ENCODE data around the gene HCST. TPM values are rescaled to one million over a fixed set of nuclear protein-coding genes. Genes with fewer than 3 reads are reported as not detected.

Gene HCST
- polyA plus RNA-seq, 1 donor, result 11.1 TPM

- Histone ChIP-seq H3K9me3 (ENCODE audit: control insufficient read depth, low read depth, low read length) (no peaks in the 10 kb centered on the region), H3K27me3 (ENCODE audit: control insufficient read depth, insufficient read depth, low read length) (peaks cover 23% of the 10 kb centered on the region), H3K27ac (ENCODE audit: low read length) (no peak overlapping the region), H3K4me1 (ENCODE audit: control insufficient read depth, insufficient read depth, low read length) (no peaks in the 10 kb centered on the region), H3K4me3 (ENCODE audit: low read length) (no peak overlapping the region), H3K36me3 (ENCODE audit: control insufficient read depth, insufficient read depth, low read length) (no peaks in the 10 kb centered on the region)
- no peak for DNase-seq
- 0% methylated on average over 2 of the region's 23 CpGs for WGBS (ENCODE audit: insufficient coverage, low lambda C conversion rate)
Measured at GRCh38 chr19:35879068-35879467, 23.3 kb upstream of the HCST start.

- H3K4me1 ChIP-seq (ENCODE audit: control insufficient read depth, insufficient read depth, low read length), result no peaks in the 10 kb centered on the region
- H3K9me3 ChIP-seq (ENCODE audit: control insufficient read depth, low read depth, low read length), result no peaks in the 10 kb centered on the region
- no peaks in the 10 kb centered on the region for H3K36me3 ChIP-seq (ENCODE audit: control insufficient read depth, insufficient read depth, low read length)
- peaks cover 23% of the 10 kb centered on the region for H3K27me3 ChIP-seq (ENCODE audit: control insufficient read depth, insufficient read depth, low read length)
- no peak overlapping the region for H3K4me3 ChIP-seq (ENCODE audit: low read length)
- WGBS (ENCODE audit: insufficient coverage, low lambda C conversion rate), result no CpG with 5 or more reads among the region's 28 CpGs
- H3K27ac ChIP-seq (ENCODE audit: low read length), result no peak overlapping the region
- peak; percentile 78 to 81 for DNase-seq
Measured at GRCh38 chr19:35879770-35880317, 22.5 kb upstream of the HCST start.

- 24% methylated on average over 3 of the region's 8 CpGs for WGBS (ENCODE audit: insufficient coverage, low lambda C conversion rate)
- H3K36me3 ChIP-seq (ENCODE audit: control insufficient read depth, insufficient read depth, low read length), result no peaks in the 10 kb centered on the region
- H3K4me1 ChIP-seq (ENCODE audit: control insufficient read depth, insufficient read depth, low read length), result no peaks in the 10 kb centered on the region
- DNase-seq, result peak in 1 of 2 donors; percentile 58
- no peak overlapping the region for H3K4me3 ChIP-seq (ENCODE audit: low read length)
- no peak overlapping the region for H3K27ac ChIP-seq (ENCODE audit: low read length)
- H3K9me3 ChIP-seq (ENCODE audit: control insufficient read depth, low read depth, low read length), result no peaks in the 10 kb centered on the region
- H3K27me3 ChIP-seq (ENCODE audit: control insufficient read depth, insufficient read depth, low read length), result peaks cover 20% of the 10 kb centered on the region
Measured at GRCh38 chr19:35882114-35882832, 20.1 kb upstream of the HCST start.

GRCh38 chr19:35883882-35884281, 18.4 kb upstream of the HCST start:
- Histone ChIP-seq H3K27ac (ENCODE audit: low read length) (no peak overlapping the region), H3K27me3 (ENCODE audit: control insufficient read depth, insufficient read depth, low read length) (peaks cover 7% of the 10 kb centered on the region), H3K36me3 (ENCODE audit: control insufficient read depth, insufficient read depth, low read length) (peaks cover 8% of the 10 kb centered on the region), H3K4me3 (ENCODE audit: low read length) (no peak overlapping the region), H3K4me1 (ENCODE audit: control insufficient read depth, insufficient read depth, low read length) (no peaks in the 10 kb centered on the region), H3K9me3 (ENCODE audit: control insufficient read depth, low read depth, low read length) (no peaks in the 10 kb centered on the region)
- DNase-seq, result no peak
- WGBS (ENCODE audit: insufficient coverage, low lambda C conversion rate), result no CpG with 5 or more reads among the region's 2 CpGs

- Histone ChIP-seq H3K4me1 (ENCODE audit: control insufficient read depth, insufficient read depth, low read length) (no peaks in the 10 kb centered on the region), H3K36me3 (ENCODE audit: control insufficient read depth, insufficient read depth, low read length) (peaks cover 20% of the 10 kb centered on the region), H3K27me3 (ENCODE audit: control insufficient read depth, insufficient read depth, low read length) (no peaks in the 10 kb centered on the region), H3K9me3 (ENCODE audit: control insufficient read depth, low read depth, low read length) (no peaks in the 10 kb centered on the region), H3K4me3 (ENCODE audit: low read length) (no peak overlapping the region), H3K27ac (ENCODE audit: low read length) (no peak overlapping the region)
- DNase-seq, result no peak
- WGBS (ENCODE audit: insufficient coverage, low lambda C conversion rate), result no CpG with 5 or more reads among the region's 6 CpGs
Measured at GRCh38 chr19:35885225-35885738, 17.0 kb upstream of the HCST start.

GRCh38 chr19:35885904-35886303, 16.4 kb upstream of the HCST start:
- Histone ChIP-seq H3K27ac (ENCODE audit: low read length) (no peak overlapping the region), H3K27me3 (ENCODE audit: control insufficient read depth, insufficient read depth, low read length) (no peaks in the 10 kb centered on the region), H3K36me3 (ENCODE audit: control insufficient read depth, insufficient read depth, low read length) (peaks cover 22% of the 10 kb centered on the region), H3K9me3 (ENCODE audit: control insufficient read depth, low read depth, low read length) (no peaks in the 10 kb centered on the region), H3K4me1 (ENCODE audit: control insufficient read depth, insufficient read depth, low read length) (no peaks in the 10 kb centered on the region), H3K4me3 (ENCODE audit: low read length) (no peak overlapping the region)
- WGBS (ENCODE audit: insufficient coverage, low lambda C conversion rate), result 96% methylated on average over 3 of the region's 8 CpGs
- DNase-seq, result no peak

GRCh38 chr19:35887197-35887596, 15.1 kb upstream of the HCST start:
- 100% methylated on average over 1 of the region's 5 CpGs for WGBS (ENCODE audit: insufficient coverage, low lambda C conversion rate)
- Histone ChIP-seq H3K4me3 (ENCODE audit: low read length) (no peak overlapping the region), H3K27ac (ENCODE audit: low read length) (no peak overlapping the region), H3K36me3 (ENCODE audit: control insufficient read depth, insufficient read depth, low read length) (peaks cover 22% of the 10 kb centered on the region), H3K4me1 (ENCODE audit: control insufficient read depth, insufficient read depth, low read length) (no peaks in the 10 kb centered on the region), H3K27me3 (ENCODE audit: control insufficient read depth, insufficient read depth, low read length) (no peaks in the 10 kb centered on the region), H3K9me3 (ENCODE audit: control insufficient read depth, low read depth, low read length) (no peaks in the 10 kb centered on the region)
- no peak for DNase-seq

GRCh38 chr19:35888398-35888797, 13.9 kb upstream of the HCST start:
- H3K4me3 ChIP-seq (ENCODE audit: low read length), result no peak overlapping the region
- no peaks in the 10 kb centered on the region for H3K9me3 ChIP-seq (ENCODE audit: control insufficient read depth, low read depth, low read length)
- no peaks in the 10 kb centered on the region for H3K27me3 ChIP-seq (ENCODE audit: control insufficient read depth, insufficient read depth, low read length)
- no peak for DNase-seq
- H3K4me1 ChIP-seq (ENCODE audit: control insufficient read depth, insufficient read depth, low read length), result no peaks in the 10 kb centered on the region
- H3K27ac ChIP-seq (ENCODE audit: low read length), result no peak overlapping the region
- H3K36me3 ChIP-seq (ENCODE audit: control insufficient read depth, insufficient read depth, low read length), result peaks cover 22% of the 10 kb centered on the region
- WGBS (ENCODE audit: insufficient coverage, low lambda C conversion rate), result no CpG with 5 or more reads among the region's 9 CpGs

GRCh38 chr19:35889370-35890112, 12.8 kb upstream of the HCST start:
- peaks cover 22% of the 10 kb centered on the region for H3K36me3 ChIP-seq (ENCODE audit: control insufficient read depth, insufficient read depth, low read length)
- 100% methylated on average over 1 of the region's 18 CpGs for WGBS (ENCODE audit: insufficient coverage, low lambda C conversion rate)

GRCh38 chr19:35890113-35890650, 12.1 kb upstream of the HCST start:
- Histone ChIP-seq H3K4me1 (ENCODE audit: control insufficient read depth, insufficient read depth, low read length) (no peaks in the 10 kb centered on the region), H3K9me3 (ENCODE audit: control insufficient read depth, low read depth, low read length) (no peaks in the 10 kb centered on the region), H3K36me3 (ENCODE audit: control insufficient read depth, insufficient read depth, low read length) (peaks cover 22% of the 10 kb centered on the region), H3K27ac (ENCODE audit: low read length) (no peak overlapping the region), H3K4me3 (ENCODE audit: low read length) (no peak overlapping the region), H3K27me3 (ENCODE audit: control insufficient read depth, insufficient read depth, low read length) (no peaks in the 10 kb centered on the region)
- WGBS (ENCODE audit: insufficient coverage, low lambda C conversion rate), result 90% methylated on average over 2 of the region's 13 CpGs
- DNase-seq, result no peak

More at GRCh38 chr19:35889370-35890112, 12.8 kb upstream of the HCST start:
- Histone ChIP-seq H3K4me1 (ENCODE audit: control insufficient read depth, insufficient read depth, low read length) (no peaks in the 10 kb centered on the region), H3K27me3 (ENCODE audit: control insufficient read depth, insufficient read depth, low read length) (no peaks in the 10 kb centered on the region), H3K27ac (ENCODE audit: low read length) (no peak overlapping the region), H3K9me3 (ENCODE audit: control insufficient read depth, low read depth, low read length) (no peaks in the 10 kb centered on the region), H3K4me3 (ENCODE audit: low read length) (no peak overlapping the region)
- DNase-seq, result no peak

Measured in large intestine (tissue), 3 donors.